Esophagus mucosa (tissue), 1 donor: Measurements from ENCODE around the gene CYP17A1. TPM values are rescaled to one million over a fixed set of nuclear protein-coding genes. Genes with fewer than 3 reads are reported as not detected.

Experiments used
- total RNA-seq: library from RNA; stranded (reverse); gene quantifications from one replicate; pipeline ENCODE4 v1.2.4, GENCODE V29; 2023
- donor health status: DM: yes; HTN: yes; CAD: no.

Gene CYP17A1
- total RNA-seq, 1 donor from 2014 or later: 0.76 TPM

Other genes with a start within 250 kb of the CYP17A1 start
- 29.1 TPM for gene TRIM8, start 192.9 kb downstream of the CYP17A1 start, total RNA-seq
- gene ARL3, start 123.0 kb downstream of the CYP17A1 start, total RNA-seq: 3.3 TPM
- 10.6 TPM for gene SFXN2, start 122.8 kb downstream of the CYP17A1 start, total RNA-seq
- gene WBP1L, start 93.5 kb downstream of the CYP17A1 start, total RNA-seq: 19.6 TPM
- 8.0 TPM for gene BORCS7, start 16.8 kb upstream of the CYP17A1 start, total RNA-seq
- gene AS3MT, start 32.1 kb upstream of the CYP17A1 start, total RNA-seq: 0.12 TPM
- 2.3 TPM for gene CNNM2, start 80.9 kb upstream of the CYP17A1 start, total RNA-seq